ENCODE results near the gene MBD5.
A peak's percentile ranks its signal among the peaks of the same experiment; 100 is the strongest.
"Not testable (repeated sequence)": the region's sequence is repeated elsewhere in the genome, so short reads cannot be mapped to it uniquely, and the experiment has no call there.

The MBD5 gene

DNA sequence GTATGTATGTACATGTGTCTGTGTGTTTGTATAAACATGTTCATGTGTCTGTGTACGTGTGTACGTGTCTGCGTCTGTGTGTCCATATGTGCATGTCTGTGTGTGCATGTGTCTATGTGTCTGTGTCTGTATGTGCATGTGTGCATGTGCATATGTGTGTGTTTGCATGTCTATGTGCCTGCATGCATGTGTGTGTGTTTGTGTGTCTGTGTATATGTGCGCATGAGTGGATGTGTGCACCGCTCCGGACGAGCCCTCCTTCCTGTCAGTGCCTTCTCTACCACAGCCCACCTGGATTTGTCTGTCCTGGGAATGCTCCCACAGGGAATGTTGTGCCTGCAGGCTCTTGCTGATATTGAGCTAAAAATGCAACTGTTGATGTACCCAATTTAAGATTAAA lies 510.3 kb downstream of the MBD5 start:
- intact Hi-C loops (cut with DNase I), result no loop called here
- no peak for DNase-seq

DNA sequence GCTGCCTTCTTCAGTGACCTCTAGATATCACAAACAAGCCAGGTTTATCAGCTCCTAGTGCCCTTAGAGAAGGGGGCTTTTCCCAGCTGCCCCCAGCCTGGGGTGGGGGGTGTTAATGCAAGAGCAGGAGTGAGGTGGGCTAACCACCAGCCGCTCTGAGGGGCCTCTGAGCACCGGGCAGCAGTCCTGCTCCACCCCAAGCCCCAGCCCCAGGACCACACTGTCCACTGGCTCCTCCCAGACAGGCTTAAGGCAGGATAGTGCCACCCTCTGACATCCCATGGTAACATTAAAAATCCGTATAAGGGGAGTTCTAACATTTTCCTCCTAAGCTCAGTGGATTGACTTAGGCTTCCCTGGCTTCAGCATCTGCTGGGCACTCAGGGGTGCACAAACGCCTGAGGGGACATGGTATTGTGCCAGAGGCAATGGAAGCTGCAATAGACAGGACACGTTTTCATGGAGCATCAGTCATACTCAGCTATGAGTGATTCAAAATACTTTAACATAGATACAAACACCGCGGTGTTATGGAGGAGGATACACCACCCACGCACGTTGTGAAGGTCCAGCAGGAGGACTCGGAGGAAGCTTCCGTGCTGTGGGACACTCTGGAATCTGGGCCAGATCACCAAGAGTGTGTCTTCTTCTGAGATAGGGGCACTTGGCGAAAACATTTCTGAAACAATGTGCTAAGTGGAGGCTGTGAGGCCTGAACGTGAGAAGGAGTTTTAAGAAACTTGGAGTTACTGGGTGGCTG lies 511.0 kb downstream of the MBD5 start:
- intact Hi-C loops (cut with DNase I), result no loop called here
- no peak for DNase-seq

DNA sequence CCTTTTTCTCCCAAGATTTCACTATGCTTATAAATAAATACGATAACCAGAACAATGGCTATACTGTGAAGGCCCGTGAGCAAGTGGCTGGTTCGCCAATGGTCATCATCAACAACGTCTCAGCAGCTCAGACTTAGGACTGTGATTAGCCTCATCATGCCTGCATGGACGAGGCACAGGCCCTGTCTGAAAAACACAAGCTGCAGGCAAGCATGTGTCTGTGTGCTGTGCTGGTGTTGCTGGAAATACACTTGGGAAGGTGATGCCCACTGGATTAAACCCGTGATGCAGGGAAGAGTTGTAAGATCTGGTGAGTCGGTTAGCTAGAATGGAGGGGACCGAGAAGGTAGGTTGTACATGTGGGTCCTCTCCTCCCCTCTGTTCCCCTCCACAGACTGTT lies 512.1 kb downstream of the MBD5 start:
- DNase-seq, result peak in 1 of 10 donors; percentile 67
- intact Hi-C loops (cut with DNase I), result no loop called here

DNA sequence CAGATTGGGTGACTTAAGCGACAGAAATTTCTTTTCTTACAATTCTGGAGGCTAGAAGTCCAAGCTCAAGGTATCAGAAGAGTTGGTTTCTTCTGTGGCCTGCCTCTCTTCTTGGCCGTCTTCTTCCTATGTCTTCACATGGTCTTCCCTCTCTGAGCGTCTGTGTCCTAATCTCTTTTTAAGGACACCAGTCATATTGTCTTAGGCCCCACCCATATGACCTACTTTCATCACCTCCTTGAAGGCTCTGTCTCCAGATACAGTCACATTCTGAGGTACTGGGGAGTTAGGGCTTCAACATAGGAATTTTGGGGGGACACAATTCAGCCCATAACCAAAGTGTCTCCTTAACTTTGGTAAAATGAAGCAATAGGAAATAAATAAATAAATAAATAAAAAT lies 512.8 kb downstream of the MBD5 start:
- DNase-seq, result no peak
- intact Hi-C loops (cut with DNase I), result no loop called here

DNA sequence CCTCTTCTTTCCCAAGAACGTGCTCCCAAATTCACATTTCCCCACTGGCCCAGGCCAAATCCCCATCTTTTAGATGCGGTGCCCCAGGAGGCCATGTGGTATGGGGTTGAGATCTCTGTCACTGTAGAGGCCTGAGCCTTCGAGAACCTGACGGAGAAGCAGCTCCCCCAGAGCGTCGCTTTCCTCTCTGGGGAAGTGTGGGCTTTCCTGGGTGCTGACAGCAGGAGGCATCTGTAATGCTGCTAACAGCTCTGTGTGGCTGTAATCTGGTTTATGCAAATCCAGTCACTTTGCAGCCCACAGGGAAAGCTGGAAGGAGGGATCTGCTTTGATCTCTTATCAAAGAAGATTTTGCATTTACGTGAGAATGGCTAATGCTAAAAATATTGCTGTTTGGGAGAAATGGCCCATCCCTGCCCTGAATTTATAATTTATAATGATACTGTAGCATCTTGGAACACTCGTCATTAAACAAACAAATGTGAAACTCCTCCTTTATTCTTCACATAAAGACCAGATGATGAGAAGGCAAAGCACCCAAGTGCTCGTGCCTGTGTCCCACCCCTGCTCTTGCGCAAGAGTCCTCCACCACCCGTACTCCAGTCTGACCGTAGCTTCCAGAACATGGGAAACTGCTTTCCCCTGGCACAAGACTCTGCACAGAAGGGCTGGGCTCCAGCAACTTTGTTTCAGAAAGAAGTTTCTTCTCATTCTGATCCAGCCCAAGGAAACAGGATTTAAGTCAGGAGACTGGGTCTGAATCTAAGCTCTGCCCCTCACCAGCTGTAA lies 513.7 kb downstream of the MBD5 start:
- intact Hi-C loops (cut with DNase I), result no loop called here
- DNase-seq, result peak in 5 of 10 donors; percentile 18 to 67 (median 29)

DNA sequence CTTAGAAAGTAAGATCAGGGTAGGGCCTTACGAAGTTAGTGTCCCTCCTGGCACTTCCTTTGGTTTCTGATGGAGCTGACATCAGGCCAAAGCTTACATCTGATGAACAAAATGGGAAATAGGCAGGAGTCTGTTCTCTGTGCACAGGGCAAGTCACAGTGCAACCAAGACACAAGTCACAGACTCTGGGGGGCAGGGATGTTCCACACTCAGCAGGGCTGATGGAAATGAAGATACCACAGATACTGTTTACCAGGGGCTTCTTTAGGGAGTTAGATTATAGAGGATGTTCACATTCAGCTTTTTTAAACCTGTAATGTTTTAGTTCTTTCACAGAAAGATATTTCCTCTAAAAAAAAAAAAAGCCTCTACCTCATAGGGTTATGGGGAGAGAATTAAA lies 517.5 kb downstream of the MBD5 start:
- intact Hi-C loops (cut with DNase I), result no loop called here
- DNase-seq, result no peak

DNA sequence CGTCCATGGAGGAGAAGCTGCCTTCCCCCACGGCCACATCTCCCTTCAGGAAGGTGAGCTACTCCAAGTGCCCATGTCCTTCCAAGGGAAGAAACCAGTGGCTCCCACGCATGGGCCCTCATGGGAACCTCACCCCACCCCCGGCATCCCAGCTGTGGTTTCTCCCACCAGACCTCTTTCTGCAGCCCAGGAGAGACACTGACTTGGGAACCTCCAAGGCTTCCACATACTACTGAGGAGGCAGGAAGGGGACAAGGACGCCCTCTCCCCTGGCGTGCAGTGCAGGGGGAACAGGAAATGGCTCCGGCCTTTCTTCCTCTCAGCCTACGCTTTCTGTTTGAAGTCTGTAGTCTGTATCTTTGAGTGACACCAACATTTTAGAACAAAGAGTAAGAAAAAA lies 519.1 kb downstream of the MBD5 start:
- DNase-seq, result no peak

DNA sequence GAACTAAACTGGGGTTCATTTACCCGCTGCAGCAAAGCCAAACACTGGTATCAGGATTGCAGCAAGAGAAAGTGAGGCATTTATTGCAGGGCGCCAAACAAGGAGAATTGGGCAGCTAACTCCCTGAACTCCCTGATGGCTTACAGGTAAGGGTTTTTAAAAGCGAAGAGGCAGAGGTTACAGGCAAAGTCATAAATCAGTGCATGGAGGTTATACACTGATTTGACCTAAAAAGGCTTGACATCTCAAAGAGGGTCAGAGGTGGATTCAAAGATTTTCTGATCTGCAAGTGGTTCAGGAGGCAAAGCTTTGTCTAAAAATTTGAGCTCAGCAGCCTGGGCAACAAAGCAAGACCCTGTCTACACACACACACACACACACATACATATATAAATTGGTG lies 520.9 kb downstream of the MBD5 start:
- DNase-seq, result no peak
- intact Hi-C loops (cut with DNase I), result no loop called here

More for the DNA sequence above, 519.1 kb downstream of the MBD5 start:
- intact Hi-C loops (cut with DNase I), result no loop called here

DNA sequence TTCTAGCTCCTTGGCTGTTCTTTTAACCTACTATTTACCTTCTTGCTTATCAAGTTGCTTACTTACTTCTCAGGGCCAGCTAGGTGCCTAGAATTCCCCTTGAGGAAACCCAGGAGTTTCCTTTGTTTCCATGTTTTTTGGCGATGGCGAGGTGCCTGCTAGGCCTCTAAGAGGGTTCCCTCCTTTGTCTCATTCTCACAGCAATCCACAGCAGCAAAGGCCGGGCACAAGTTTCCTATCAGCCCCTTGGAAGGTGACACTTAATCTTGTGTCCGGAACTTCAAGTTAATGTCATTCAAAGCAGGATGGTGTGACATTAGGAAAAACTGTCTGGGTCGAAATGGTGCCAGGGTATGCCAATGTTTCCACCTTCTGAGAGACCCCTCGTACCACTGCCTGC lies 521.7 kb downstream of the MBD5 start:
- intact Hi-C loops (cut with DNase I), result no loop called here

DNA sequence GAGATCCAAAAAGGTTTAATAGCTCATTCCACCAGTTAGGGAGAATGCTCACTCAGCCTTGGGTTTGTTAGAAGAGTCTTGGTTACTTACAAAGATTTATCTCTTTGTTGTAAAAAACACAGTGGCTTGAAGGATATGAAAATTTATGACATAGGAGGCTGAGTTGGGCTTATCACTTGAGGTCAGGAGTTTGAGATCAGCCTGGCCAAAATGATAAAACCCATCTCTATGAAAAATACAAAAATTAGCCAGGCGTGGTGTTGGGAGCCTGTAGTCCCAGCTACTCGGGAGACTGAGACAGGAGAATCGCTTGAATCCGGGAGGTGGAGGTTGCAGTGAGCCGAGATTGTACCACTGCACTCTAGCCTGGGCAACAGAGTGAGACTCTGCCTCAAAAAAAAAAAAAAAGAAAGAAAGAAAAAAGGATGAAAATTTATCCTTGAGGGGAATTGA lies 522.2 kb downstream of the MBD5 start:
- DNase-seq; intact Hi-C loops (cut with DNase I): not testable (repeated sequence)

More for the DNA sequence above, 521.7 kb downstream of the MBD5 start:
- DNase-seq, result no peak

DNA sequence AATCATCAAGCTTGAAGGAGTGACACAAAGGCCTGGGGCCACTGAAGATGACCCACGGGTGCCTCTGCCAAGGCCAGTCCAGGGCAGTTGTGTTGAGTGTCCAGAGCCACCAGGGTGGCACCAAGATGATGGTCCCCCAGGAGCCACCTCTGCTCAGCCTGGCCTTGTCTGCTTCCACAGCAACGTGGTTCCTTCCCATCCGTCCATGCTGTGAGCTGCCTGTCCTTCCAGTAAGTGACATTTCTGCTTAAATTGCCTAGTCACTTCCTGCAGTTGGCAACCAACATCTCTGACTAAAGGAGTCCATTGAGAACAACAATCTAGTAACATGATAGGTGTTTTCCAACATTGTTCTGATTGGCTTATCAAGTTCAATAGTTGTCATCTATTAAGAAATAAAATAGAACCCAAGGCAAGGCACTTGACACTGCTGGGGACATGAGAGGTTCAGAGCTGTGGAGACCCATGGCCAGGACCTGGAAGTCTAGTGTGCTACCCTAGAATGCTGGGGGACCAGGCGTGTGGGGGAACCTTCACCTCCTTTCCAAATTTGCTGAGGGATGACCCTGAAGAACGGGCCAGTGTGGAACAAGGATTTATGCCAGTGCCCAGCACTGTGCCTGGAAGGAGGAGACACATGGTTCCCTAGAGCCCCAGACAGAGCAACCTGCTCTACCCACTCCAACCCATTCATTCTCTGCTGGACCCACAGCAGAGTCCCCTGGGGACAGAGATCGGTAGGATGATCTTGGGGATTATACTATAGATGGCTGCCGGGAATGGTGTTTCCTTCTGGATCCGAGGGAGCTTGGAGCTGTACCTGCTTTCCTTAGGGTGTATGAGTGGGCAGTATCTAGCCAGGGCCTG lies 524.7 kb downstream of the MBD5 start:
- DNase-seq, result no peak
- intact Hi-C loops (cut with DNase I), result no loop called here

DNA sequence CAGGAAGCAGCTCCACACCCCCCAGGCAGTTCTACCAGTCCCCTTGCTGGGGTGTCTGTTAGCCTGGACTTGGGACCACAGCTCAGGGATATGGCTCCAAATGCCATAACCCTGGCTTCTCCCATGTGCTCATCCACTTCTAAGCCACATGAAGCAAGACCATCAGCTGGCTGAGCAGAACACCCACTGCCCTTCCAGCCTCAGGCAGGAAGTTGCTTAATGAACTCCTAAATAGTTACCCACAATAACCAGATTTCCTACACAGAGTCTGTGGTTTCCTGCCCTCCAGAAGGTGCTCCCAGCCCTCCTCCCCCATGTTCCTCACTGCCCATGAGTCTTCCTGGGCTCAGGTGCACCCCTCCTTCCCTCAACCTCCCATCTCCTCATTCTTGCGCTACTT lies 525.4 kb downstream of the MBD5 start:
- DNase-seq, result no peak
- intact Hi-C loops (cut with DNase I), result no loop called here

DNA sequence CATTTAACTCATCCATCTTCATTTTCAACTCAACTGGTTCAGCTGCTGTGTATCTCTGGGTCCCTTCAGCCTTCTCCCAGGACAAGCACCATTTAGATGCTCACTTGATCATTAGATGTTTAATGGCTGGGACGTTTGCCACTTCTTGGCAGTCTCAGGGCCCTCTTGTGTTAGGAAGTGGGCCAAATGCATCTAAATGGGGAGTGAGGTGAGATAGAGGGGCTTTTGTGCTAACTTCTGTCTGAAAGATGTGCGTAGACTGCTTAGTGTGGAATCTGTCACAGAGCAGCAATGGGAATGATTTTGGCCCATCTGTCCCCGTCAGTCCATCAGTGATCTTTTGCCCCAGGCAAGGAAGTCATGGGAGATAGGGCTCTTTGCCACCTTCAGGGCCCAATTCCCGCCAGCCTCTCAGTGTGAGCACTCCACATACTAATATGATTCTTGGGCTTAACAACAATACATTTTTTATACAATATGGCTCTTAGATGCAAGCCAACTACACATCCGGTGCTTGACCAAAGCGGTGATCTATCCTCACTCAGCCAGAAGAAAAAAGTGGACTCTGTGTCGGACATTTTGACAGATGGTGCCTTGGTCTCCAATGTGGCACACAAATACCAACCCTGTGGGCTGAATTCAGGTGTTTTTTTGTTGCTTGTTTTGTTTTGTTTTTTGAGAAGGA lies 528.0 kb downstream of the MBD5 start:
- no peak for DNase-seq
- intact Hi-C loops (cut with DNase I), result no loop called here

DNA sequence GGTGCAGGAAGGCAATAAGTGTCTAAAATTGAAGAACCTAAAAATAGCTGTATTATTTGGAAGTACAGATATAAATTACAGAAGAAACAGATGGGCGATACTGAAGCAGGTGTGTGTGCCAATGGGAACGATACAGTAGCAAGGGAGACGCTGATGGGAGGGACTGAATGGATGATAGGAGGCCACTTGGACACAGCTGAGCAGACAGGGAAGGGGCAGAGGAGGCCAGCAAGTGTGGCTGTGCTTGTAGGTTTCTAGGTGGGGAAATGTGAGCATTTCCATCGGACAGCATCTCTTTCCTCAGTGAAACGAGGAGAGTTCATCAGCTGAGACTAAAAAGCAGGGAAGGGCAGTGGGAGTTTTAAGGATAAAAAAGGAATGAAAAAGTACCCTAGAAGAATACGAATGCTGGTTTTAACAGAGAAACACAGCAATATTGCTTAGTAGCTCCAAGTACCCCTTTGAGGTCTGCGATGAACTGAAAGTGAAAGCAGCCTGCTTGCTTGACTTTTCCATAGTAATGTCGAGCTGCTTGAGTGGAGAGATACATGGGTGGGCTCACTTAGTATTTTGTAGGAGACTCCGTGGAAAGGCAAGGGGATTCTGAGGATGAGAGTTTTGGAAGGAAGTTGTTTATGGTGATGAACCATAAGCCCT lies 531.9 kb downstream of the MBD5 start:
- intact Hi-C loops (cut with DNase I), result no loop called here
- no peak for DNase-seq

DNA sequence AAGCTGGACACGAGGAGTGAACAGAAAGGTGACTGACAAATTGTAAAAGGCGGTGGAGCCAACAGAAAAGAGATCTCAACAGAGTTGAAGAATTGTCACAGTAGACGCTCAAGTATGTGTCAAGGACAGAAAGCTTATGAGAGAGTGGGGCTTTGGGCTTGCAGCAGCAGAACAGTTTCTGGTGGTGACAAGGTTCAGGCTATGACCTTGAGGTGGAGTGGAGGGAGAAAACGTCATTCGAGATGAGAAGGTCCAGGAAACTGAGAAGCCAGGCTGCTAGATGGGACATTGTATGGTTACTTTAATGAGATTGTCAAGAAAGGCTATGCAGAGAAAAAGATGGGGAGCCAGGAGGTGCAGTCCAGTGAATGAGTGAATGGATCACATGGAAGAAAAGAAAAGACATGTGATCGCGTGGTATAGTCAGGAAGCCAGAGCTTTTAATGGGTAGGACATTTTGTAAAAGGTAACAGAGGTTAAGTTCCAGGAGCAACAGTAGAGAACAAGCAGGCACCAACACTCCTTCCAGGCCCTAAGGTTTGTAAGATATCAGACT lies 532.5 kb downstream of the MBD5 start:
- no peak for DNase-seq
- intact Hi-C loops (cut with DNase I), result no loop called here

DNA sequence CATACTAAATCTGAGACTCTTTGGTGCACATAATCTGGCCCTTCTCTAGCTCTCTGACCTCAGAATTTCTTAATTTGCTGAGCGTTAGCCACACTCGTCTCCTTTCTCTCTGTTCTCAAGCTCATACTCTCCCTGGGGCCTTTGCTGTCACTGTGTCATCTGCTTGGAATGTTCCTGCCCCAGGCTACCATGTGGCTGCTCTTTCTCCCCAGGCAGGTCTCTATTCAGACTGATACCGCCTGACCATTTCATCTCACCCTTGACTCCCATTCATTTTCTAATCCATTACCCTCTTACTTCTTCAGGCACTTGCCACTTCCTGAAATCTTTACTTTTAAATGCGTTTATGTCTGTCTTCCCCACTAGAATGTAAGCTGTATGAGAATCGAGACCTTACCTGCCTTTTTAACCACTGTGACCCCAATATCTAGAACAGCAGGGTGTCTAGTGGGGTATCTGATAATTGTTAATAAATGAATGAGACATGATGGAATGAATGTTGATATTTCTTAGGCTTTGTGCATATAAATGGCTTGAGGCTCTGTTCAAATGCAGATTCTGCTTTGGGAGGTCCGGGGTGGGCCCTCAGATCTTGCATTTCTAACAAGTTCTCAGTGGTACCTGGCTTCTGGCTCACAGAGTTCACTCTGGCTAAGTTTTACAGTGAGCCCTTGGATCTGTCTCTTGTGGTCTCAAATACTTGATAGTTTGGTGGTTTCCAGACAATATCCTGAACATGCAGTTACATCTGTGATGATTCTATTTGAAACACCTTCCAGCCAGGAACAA lies 533.8 kb downstream of the MBD5 start:
- DNase-seq, result no peak
- intact Hi-C loops (cut with DNase I), result no loop called here

DNA sequence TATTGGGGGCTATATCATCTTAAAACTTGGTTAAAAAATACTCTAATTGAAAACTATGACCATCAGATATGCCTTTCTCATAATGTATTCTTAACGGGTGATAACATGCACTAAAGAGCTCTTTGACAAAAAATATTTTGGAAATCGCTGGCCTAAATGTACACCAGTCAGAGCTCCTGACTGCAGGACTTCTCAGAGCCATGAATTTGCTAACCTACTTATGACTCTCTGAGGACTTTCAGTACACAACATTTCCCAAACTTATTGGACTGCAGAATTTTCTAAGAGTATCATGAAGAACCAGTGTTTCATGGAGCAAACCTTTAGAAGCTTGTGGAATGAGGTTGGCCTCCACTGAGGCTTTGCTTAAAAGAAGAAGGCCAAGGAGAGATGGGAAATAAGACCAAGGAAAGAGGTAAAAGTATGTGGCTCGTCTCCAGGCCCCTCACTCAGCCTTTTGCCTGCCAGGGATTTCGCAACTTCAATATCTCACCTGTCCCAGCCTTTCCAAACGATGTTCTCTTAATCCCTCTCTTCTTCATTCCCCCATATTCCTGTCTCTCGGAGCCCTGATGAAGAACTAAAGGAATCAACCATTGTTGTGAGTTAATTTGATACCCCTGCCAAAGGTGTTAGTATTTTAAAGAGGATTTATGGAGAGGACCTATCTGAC lies 534.9 kb downstream of the MBD5 start:
- intact Hi-C loops (cut with DNase I), result no loop called here
- no peak for DNase-seq

DNA sequence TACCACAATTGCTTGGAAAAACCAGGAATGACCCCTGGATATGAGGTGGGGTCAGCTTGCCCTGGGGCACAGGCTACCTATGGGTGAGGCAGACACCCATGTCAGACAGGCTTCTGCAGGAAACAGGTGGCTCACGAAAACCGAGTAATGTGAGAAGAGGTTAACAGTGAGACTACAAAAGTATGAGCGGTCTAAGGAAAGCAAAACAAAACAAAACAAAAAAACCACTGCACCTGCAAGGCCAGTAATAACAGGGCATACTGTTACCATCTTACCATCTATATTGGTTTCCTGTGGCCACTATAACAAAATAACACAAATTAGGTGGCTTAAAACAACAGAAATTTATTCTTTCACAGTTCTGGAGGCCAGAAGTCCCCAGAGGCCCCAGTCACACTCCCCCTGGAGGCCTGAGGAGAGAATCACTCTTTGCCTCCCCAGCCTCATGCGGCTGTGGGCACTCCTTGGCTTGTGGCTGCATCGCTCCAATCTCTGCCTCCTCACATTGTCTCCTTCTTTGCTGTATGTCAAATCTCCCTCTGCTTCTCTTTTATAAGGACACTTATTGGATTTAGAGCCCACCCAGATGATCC lies 537.0 kb downstream of the MBD5 start:
- intact Hi-C loops (cut with DNase I), result no loop called here
- no peak for DNase-seq

Data from posterior cingulate gyrus (tissue), 11 donors.